Ovary (tissue), 9 donors: ENCODE measurements around the gene CORO6. TPM values are rescaled to one million over a fixed set of nuclear protein-coding genes. Genes with fewer than 3 reads are reported as not detected.

Source experiments
- DNase-seq, 5 donors: peaks; one replicate each; pipeline ENCODE4 v3.0.0-alpha.2; 2019 to 2020
- H3K27ac ChIP-seq, 2 donors: fragments of 200-600 bp; one replicate each; pipeline versions ENCODE4 v1.5.1 to v1.8.0; 2019 to 2022
- H3K27me3 ChIP-seq: fragments of 200-600 bp; one replicate; pipeline ENCODE4 v1.8.0; 2022
- H3K36me3 ChIP-seq: fragments of 200-600 bp; sonication (generic); one replicate; pipeline ENCODE4 v1.5.1; 2019
- H3K4me1 ChIP-seq: one replicate; pipeline ENCODE4 v1.8.1; 2013; ENCODE audit warnings: mild to moderate bottlenecking, moderate library complexity; ENCODE audit not compliant: insufficient read depth
- H3K4me3 ChIP-seq: fragments of 200-600 bp; sonication (generic); one replicate; pipeline ENCODE4 v1.5.1; 2017
- H3K9me3 ChIP-seq, 2 donors: fragments of 200-600 bp in 1 of 2; sonication (generic) in 1 of 2; one replicate each; pipeline versions ENCODE4 v1.5.1 to v1.8.1; 2013 to 2019; ENCODE audit warnings: mild to moderate bottlenecking in 1 of 2, moderate library complexity in 1 of 2
- EP300 ChIP-seq: sonication (generic); formaldehyde crosslinking; IDR thresholded peaks from one replicate; pipeline ENCODE4 v1.6.1; 2017; ENCODE audit warnings: antibody characterized with exemption
- POLR2A ChIP-seq: fragments of 450-650 bp; IDR thresholded peaks from one replicate; pipeline ENCODE4 v1.6.1; 2017; ENCODE audit warnings: antibody characterized with exemption, mild to moderate bottlenecking, moderate library complexity
- WGBS, 3 donors: extraction: QIAGEN DNeasy Blood & Tissue Kit in 1 of 3; methylation state at CpG; one replicate each; pipeline versions ENCODE4 v1.1.5 to v1.1.7; 2013 to 2017; 5-methylcytosine and 5-hydroxymethylcytosine counted together
- intact Hi-C, 4 donors: fragments of 100-400 bp; cut with DNase I; formaldehyde crosslinking; loops; one replicate each; pipeline versions ENCODE4 v1.11.0 to v1.15.1; 2022 to 2023
- polyA plus RNA-seq, 2 donors: library from polyadenylated mRNA; stranded (reverse); fragments of 200-250 nt in 1 of 2; fragments of 350-450 nt in 1 of 2; fragmentation: Illumina TruSeq in 1 of 2; extraction: RNeasy Lipid Tissue Mini Kit (QIAGEN cat#74804) in 1 of 2; gene quantifications; one replicate each; pipeline ENCODE4 v1.2.3, GENCODE V29; 2013 to 2014
- total RNA-seq, 7 donors: library from RNA; depleted of rRNA in 2 of 7; stranded (reverse); fragments of >200 nt in 2 of 7; fragmentation: NEBNext Ultra II Directional in 3 of 7; extraction: Animal tissue kit (Norgen Biotek cat#: 25700) in 3 of 7; gene quantifications; one replicate each; pipeline versions ENCODE4 v1.1.0 to v1.2.4, GENCODE V29; 2016 to 2023
- TF ChIP-seq, protein P1 (sequence below), 3 donors: fragments of 450-650 bp in 2 of 3; fragments of 200-600 bp in 1 of 3; IDR thresholded peaks; one replicate each; pipeline versions ENCODE4 v1.5.1 to v1.8.0; 2016 to 2022; ENCODE audit warnings: antibody characterized with exemption in 3 of 3, mild to moderate bottlenecking in 1 of 3
- donor health status: DM: no; HTN: no; CAD: no; lungs with moderate emphysema.
- donor health status: DM: no; HTN: no; CAD: no.
- donor health status: Bipolar disorder and iron deficiency.
- donor health status: DM: yes; HTN: yes; CAD: no.
- donor health status: DM: no; HTN: no; CAD: no.
- donor health status: DM: yes; HTN: yes; CAD: no.

The CORO6 gene
- total and polyA plus RNA-seq, 9 donors = 1.2 to 9.0 (median 3.5) TPM

GRCh38 chr17:29625037-29625750, 2.5 kb upstream of the CORO6 start:
- WGBS, 3 donors = 77 to 83% (median 79%) methylated on average over 8 of the region's 8 CpGs
- H3K27ac ChIP-seq = no peak overlapping the region
- no peaks in the 10 kb centered on the region for H3K36me3 ChIP-seq
- H3K9me3 ChIP-seq = no peaks in the 10 kb centered on the region
- no peak for TF ChIP-seq POLR2A
- TF ChIP-seq, protein P1, sequence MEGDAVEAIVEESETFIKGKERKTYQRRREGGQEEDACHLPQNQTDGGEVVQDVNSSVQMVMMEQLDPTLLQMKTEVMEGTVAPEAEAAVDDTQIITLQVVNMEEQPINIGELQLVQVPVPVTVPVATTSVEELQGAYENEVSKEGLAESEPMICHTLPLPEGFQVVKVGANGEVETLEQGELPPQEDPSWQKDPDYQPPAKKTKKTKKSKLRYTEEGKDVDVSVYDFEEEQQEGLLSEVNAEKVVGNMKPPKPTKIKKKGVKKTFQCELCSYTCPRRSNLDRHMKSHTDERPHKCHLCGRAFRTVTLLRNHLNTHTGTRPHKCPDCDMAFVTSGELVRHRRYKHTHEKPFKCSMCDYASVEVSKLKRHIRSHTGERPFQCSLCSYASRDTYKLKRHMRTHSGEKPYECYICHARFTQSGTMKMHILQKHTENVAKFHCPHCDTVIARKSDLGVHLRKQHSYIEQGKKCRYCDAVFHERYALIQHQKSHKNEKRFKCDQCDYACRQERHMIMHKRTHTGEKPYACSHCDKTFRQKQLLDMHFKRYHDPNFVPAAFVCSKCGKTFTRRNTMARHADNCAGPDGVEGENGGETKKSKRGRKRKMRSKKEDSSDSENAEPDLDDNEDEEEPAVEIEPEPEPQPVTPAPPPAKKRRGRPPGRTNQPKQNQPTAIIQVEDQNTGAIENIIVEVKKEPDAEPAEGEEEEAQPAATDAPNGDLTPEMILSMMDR (IDR thresholded peaks at IDR 0.05) = no peak
- TF ChIP-seq EP300 = no peak
- no peaks in the 10 kb centered on the region for H3K27me3 ChIP-seq
- no peaks in the 10 kb centered on the region for H3K4me1 ChIP-seq
- no peak for DNase-seq
- intact Hi-C loops = loop anchor here in 1 of 4 donors (10.0 kb wide), 1 partner anchor 150 kb away; no protein-coding TSS in a partner anchor
- no peak overlapping the region for H3K4me3 ChIP-seq

DNA sequence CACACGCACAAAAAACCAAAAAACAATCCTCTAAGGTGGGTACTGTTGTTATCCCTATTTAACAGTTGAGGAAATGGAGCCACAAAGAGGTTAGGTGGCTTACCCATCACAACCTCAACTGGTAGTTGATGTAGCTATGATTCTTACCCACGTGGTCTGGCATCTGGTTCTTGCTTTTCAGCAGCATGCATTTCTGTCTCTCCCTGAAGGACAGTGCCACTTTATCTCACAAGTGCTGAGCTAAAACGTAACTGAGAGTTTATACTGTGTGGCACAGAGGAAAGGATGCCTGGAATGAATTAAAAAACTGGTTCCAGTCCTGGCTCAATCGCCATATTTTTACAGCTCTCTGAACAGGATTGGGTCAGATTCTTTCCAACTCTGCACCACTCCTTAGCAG, 1.9 kb upstream of the CORO6 start:
- Histone ChIP-seq H3K27me3 (no peaks in the 10 kb centered on the region), H3K9me3 (no peaks in the 10 kb centered on the region), H3K4me1 (no peaks in the 10 kb centered on the region), H3K36me3 (no peaks in the 10 kb centered on the region), H3K4me3 (no peak overlapping the region), H3K27ac (no peak overlapping the region)
- intact Hi-C loops = loop anchor here in 1 of 4 donors (10.0 kb wide), 1 partner anchor 150 kb away; no protein-coding TSS in a partner anchor
- 80 to 84% (median 81%) methylated on average over 4 of the region's 4 CpGs for WGBS, 3 donors
- TF ChIP-seq POLR2A (no peak), EP300 (no peak)
- TF ChIP-seq, protein P1 (IDR thresholded peaks at IDR 0.05) = no peak
- no peak for DNase-seq

DNA sequence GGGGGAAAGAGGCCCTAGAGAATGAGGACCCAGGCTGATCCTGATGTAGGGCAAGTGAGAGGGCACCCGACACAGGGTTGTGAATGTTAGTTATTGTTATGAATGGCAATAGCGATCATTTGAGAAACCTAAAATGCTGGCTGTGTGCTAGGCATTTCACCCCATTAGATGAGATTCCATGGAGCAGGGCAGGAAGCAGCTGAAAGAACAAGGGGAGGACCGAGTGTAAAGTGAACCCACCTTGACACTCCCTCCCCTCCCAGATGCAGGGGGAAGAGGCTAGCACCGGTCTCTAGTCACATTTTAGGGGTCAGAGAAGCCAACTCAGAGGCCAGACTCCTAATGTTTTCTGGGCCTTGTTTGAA, 553 bp upstream of the CORO6 start:
- no peaks in the 10 kb centered on the region for H3K27me3 ChIP-seq
- WGBS, 3 donors = 49 to 53% (median 53%) methylated on average over 4 of the region's 4 CpGs
- no peaks in the 10 kb centered on the region for H3K36me3 ChIP-seq
- intact Hi-C loops = loop anchor here in 1 of 4 donors (10.0 kb wide), 1 partner anchor 152 kb away; no protein-coding TSS in a partner anchor
- TF ChIP-seq EP300 = no peak
- TF ChIP-seq POLR2A = no peak
- TF ChIP-seq, protein P1 (IDR thresholded peaks at IDR 0.05) = no peak
- peak overlapping the region; percentile 50 for H3K4me3 ChIP-seq
- no peaks in the 10 kb centered on the region for H3K4me1 ChIP-seq
- H3K9me3 ChIP-seq = no peaks in the 10 kb centered on the region
- no peak overlapping the region for H3K27ac ChIP-seq
- DNase-seq = no peak

DNA sequence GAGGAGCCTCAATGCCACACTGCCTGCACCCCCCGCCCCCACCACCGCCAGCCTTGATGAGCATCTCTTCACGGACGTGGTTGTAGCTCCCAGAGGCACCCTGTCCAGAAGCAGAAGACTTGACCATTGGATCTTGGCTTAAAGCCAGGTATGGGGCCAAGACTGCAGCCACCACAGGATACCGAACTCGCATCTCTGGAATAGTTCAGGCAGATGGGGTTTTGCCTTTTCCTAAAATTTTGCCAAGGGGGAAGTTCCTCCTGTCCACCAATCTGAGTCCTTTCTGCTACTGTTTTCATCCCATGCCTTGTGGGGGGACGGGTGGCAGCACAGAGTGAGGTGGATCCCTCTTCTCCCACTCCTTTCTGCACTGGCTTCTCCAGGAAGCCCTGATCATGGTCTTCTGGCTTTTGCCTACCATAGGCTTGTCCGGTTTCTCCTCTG, 939 bp downstream of the CORO6 start:
- H3K36me3 ChIP-seq = no peaks in the 10 kb centered on the region
- no peak for TF ChIP-seq POLR2A
- no peaks in the 10 kb centered on the region for H3K27me3 ChIP-seq
- H3K4me1 ChIP-seq = peaks cover 4% of the 10 kb centered on the region
- intact Hi-C loops = loop anchor here in 1 of 4 donors (10.0 kb wide), 1 partner anchor 153 kb away; no protein-coding TSS in a partner anchor
- WGBS, 3 donors = 73 to 77% (median 75%) methylated on average over 8 of the region's 8 CpGs
- H3K27ac ChIP-seq = no peak overlapping the region
- peak overlapping the region; percentile 50 for H3K4me3 ChIP-seq
- H3K9me3 ChIP-seq = no peaks in the 10 kb centered on the region
- DNase-seq = no peak
